ENCODE measurements around the gene PCGF2.

Gene PCGF2

DNA sequence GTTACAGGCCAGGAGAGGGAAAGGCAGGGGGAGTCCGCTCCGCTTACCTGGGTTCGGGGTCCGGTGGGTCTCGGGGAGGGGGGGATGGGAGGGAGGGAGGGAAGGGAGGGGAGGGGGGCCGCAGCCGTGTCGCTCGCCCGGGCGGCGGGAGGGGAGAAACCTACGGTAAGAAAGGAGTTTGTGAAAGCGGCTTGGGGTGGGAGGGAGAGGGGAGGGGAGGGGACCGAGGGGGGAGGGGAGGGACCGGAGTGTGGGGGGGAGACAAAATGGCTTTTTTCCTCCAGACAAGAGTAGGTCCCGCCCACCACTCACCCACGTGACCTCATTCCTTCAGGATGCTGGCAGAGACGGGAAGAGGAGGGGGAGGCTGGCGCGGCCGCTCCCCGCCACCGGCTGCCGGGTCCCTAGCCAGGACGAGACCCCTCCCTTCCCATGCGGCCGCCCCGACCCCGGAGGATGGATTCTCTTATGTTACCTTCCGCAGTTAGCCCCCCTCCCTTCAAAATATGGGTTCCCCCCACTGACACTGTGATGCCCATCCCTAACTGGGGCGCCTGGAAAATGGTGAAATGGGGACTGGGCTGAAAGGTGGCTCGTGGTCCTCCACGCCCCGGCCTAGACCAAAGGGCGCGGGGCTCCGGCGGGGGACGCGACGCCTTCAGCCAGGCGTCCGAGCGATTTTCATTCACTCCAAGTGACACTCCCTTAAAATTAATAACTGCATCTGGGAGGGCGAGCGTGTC is at the start of gene PCGF2 (continued):
- TF ChIP-seq ZNF837 (tag by site-specific recombination; IDR thresholded peaks at IDR 0.05) (0 out of 2 replicates have a peak, but pooled peaks have one; percentile 9), ZNF660 (tag by site-specific recombination; IDR thresholded peaks at IDR 0.05) (0 out of 2 replicates have a peak, but pooled peaks have one; percentile 39), ZNF404 (tag by site-specific recombination; IDR thresholded peaks at IDR 0.05) (no peak), ZNF629 (tag by site-specific recombination; IDR thresholded peaks at IDR 0.05) (no peak), EGR2 (tag by site-specific recombination; IDR thresholded peaks at IDR 0.05; ENCODE audit: low read depth) (peak; percentile 10), ZNF76 (tag by site-specific recombination; IDR thresholded peaks at IDR 0.05; ENCODE audit: borderline replicate concordance, low read depth) (no peak; the same call in 1 of the 2 replicates), ZNF37A (tag by site-specific recombination; IDR thresholded peaks at IDR 0.05) (no peak), YY1 (tag by site-specific recombination; IDR thresholded peaks at IDR 0.05) (0 out of 2 replicates have a peak, but pooled peaks have one; percentile 28), HOXD13 (CRISPR knock-in tag; IDR thresholded peaks at IDR 0.05; ENCODE audit: borderline replicate concordance) (no peak), ZNF664 (tag by site-specific recombination; IDR thresholded peaks at IDR 0.05) (no peak), ZNF561 (tag by site-specific recombination; IDR thresholded peaks at IDR 0.05; ENCODE audit: borderline replicate concordance) (no peak), SP7 (tag by site-specific recombination; IDR thresholded peaks at IDR 0.05) (peak; percentile 51), ZNF175 (tag by site-specific recombination; IDR thresholded peaks at IDR 0.05) (no peak), SP2 (tag by site-specific recombination; IDR thresholded peaks at IDR 0.05) (peak; percentile 47; the same call in 1 of the 2 replicates), ZNF121 (tag by site-specific recombination; IDR thresholded peaks at IDR 0.05) (no peak), ZNF155 (tag by site-specific recombination; IDR thresholded peaks at IDR 0.05) (no peak)
- TF ChIP-seq, protein P1, sequence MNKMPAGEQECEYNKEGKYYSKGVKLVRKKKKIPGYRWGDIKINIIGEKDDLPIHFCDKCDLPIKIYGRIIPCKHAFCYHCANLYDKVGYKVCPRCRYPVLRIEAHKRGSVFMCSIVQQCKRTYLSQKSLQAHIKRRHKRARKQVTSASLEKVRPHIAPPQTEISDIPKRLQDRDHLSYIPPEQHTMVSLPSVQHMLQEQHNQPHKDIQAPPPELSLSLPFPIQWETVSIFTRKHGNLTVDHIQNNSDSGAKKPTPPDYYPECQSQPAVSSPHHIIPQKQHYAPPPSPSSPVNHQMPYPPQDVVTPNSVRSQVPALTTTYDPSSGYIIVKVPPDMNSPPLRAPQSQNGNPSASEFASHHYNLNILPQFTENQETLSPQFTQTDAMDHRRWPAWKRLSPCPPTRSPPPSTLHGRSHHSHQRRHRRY (tag by site-specific recombination; IDR thresholded peaks at IDR 0.05): no peak
- TF ChIP-seq, protein P2, sequence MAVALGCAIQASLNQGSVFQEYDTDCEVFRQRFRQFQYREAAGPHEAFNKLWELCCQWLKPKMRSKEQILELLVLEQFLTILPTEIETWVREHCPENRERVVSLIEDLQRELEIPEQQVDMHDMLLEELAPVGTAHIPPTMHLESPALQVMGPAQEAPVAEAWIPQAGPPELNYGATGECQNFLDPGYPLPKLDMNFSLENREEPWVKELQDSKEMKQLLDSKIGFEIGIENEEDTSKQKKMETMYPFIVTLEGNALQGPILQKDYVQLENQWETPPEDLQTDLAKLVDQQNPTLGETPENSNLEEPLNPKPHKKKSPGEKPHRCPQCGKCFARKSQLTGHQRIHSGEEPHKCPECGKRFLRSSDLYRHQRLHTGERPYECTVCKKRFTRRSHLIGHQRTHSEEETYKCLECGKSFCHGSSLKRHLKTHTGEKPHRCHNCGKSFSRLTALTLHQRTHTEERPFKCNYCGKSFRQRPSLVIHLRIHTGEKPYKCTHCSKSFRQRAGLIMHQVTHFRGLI (tag by site-specific recombination; IDR thresholded peaks at IDR 0.05): no peak
- TF ChIP-seq, protein P3, sequence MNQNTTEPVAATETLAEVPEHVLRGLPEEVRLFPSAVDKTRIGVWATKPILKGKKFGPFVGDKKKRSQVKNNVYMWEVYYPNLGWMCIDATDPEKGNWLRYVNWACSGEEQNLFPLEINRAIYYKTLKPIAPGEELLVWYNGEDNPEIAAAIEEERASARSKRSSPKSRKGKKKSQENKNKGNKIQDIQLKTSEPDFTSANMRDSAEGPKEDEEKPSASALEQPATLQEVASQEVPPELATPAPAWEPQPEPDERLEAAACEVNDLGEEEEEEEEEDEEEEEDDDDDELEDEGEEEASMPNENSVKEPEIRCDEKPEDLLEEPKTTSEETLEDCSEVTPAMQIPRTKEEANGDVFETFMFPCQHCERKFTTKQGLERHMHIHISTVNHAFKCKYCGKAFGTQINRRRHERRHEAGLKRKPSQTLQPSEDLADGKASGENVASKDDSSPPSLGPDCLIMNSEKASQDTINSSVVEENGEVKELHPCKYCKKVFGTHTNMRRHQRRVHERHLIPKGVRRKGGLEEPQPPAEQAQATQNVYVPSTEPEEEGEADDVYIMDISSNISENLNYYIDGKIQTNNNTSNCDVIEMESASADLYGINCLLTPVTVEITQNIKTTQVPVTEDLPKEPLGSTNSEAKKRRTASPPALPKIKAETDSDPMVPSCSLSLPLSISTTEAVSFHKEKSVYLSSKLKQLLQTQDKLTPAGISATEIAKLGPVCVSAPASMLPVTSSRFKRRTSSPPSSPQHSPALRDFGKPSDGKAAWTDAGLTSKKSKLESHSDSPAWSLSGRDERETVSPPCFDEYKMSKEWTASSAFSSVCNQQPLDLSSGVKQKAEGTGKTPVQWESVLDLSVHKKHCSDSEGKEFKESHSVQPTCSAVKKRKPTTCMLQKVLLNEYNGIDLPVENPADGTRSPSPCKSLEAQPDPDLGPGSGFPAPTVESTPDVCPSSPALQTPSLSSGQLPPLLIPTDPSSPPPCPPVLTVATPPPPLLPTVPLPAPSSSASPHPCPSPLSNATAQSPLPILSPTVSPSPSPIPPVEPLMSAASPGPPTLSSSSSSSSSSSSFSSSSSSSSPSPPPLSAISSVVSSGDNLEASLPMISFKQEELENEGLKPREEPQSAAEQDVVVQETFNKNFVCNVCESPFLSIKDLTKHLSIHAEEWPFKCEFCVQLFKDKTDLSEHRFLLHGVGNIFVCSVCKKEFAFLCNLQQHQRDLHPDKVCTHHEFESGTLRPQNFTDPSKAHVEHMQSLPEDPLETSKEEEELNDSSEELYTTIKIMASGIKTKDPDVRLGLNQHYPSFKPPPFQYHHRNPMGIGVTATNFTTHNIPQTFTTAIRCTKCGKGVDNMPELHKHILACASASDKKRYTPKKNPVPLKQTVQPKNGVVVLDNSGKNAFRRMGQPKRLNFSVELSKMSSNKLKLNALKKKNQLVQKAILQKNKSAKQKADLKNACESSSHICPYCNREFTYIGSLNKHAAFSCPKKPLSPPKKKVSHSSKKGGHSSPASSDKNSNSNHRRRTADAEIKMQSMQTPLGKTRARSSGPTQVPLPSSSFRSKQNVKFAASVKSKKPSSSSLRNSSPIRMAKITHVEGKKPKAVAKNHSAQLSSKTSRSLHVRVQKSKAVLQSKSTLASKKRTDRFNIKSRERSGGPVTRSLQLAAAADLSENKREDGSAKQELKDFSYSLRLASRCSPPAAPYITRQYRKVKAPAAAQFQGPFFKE (tag by site-specific recombination; IDR thresholded peaks at IDR 0.05; ENCODE audit: borderline replicate concordance): no peak; the same call in 1 of the 2 replicates
